ENCODE measurements around the gene CYP46A1.

Gene CYP46A1

DNA sequence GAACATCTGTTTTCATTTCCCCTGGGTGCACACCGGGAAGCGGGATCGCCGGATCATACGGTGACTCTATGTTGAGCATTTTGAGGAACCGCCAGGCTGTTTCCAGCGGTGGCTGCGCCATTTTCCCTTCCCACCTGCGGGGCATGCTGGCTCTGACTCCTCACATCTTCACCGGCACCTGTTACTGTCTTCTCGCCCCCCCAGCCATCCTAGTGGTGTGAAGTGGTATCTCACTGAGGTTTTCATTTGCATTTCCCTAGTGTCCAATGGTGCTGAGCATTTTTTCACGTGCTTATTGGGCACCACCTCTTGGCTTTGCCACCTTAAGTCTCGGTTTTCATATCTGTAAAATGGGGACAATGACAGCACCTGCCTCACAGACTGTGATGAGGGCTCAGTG lies 65.0 kb downstream of the CYP46A1 start:
- in situ Hi-C loops (cut with HindIII; ENCODE audit: low sequenced_read_pairs) = loop anchor here (10.0 kb wide), 1 partner anchor 46 kb away; the partner anchor contains the start of gene EML1
- no peak for DNase-seq (ENCODE audit: low read depth)
- TF ChIP-seq, protein P1, sequence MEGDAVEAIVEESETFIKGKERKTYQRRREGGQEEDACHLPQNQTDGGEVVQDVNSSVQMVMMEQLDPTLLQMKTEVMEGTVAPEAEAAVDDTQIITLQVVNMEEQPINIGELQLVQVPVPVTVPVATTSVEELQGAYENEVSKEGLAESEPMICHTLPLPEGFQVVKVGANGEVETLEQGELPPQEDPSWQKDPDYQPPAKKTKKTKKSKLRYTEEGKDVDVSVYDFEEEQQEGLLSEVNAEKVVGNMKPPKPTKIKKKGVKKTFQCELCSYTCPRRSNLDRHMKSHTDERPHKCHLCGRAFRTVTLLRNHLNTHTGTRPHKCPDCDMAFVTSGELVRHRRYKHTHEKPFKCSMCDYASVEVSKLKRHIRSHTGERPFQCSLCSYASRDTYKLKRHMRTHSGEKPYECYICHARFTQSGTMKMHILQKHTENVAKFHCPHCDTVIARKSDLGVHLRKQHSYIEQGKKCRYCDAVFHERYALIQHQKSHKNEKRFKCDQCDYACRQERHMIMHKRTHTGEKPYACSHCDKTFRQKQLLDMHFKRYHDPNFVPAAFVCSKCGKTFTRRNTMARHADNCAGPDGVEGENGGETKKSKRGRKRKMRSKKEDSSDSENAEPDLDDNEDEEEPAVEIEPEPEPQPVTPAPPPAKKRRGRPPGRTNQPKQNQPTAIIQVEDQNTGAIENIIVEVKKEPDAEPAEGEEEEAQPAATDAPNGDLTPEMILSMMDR (IDR thresholded peaks at IDR 0.05; ENCODE audit: low read depth, low read length, missing control alignments) = peak; percentile 36
- no peak overlapping the region for H3K4me3 ChIP-seq (ENCODE audit: low read depth, low read length)

DNA sequence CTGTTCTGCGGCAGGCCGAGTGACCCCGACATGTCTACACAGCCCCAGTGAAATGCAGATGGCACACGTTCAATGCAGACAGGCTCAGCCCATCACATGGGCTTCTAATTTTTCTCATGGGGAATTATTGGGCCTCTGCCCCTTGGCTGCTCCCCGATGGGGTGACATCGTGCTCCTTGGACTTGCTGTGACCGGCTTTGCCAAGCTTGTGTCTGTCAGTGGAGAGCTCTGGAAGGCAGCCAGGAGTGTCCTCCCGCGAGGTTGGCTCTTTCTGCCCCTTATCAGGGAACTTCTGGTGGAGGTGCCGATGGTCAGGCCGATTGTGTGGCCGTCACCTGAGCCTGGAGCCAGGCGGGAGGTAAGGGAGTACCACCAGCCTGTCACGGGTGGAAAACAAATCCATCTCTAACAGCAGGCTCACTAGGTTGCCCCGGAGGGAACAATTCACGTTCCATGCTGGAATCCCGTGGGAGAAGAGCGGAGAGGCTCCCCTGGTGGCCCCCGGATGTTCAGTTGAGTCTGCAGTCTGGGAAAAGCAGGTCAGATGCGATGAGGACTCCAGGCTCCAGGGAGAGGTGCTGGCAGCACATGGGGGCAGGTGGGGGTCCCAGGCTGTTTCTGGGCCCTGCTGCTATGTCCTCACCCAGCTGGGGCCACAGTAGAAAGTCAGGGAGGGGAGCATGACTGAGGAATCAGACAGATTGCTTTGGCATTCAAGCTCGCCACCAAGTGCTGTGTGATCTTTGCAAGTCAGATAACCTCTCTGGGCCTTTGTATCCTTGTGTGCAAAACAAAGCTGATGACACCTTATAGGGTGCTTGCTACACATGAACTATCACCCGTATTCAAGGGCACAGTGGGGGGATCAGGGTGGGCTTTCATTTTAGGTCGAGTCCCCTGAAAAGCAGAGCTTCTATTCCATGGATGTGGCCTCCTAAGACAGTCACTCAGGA lies 65.9 kb downstream of the CYP46A1 start:
- H3K4me3 ChIP-seq (ENCODE audit: low read depth, low read length) = no peak overlapping the region
- TF ChIP-seq, protein P1 (IDR thresholded peaks at IDR 0.05; ENCODE audit: low read depth, low read length, missing control alignments) = no peak
- no peak for DNase-seq (ENCODE audit: low read depth)
- in situ Hi-C loops (cut with HindIII; ENCODE audit: low sequenced_read_pairs) = loop anchor here (10.0 kb wide), 2 partner anchors 45 to 125 kb away; partner anchors contain the start of gene EML1

DNA sequence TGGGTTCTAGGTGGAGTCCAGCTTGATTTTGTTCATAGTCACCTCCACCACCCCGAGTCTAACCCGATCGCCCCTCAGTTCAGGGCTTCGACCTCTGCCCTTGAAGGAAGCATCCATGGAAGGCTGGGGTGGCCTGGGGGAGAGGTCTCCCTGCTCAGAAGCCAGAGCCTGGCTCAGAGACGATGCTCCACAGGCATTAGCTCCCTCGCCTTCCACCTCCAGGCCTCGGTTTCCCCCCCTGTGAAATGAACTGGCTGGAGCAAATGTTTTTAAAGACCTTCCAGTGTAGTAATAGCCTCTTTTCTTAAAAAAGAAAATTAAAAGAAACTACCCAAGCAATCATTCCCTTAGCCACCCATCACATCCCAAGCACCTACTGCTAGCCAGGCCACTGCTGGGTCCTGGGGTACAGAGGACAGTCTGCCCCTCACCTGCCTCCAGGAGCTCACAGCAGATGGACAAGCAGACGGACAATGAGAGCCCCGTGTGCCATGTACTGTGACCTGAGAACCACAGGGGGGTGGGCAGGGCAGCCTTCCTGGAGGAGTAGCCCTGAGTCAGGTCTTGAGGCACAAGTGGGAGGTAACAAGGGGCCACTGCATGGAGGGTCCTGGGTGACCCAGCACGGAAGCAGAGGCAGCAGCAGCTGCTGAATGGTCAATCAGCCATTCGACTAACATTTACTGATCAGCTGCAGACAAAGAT lies 66.8 kb downstream of the CYP46A1 start:
- TF ChIP-seq, protein P1 (IDR thresholded peaks at IDR 0.05; ENCODE audit: low read depth, low read length, missing control alignments) = no peak
- in situ Hi-C loops (cut with HindIII; ENCODE audit: low sequenced_read_pairs) = loop anchor here (10.0 kb wide), 1 partner anchor 124 kb away; no protein-coding TSS in a partner anchor
- DNase-seq (ENCODE audit: low read depth) = no peak

DNA sequence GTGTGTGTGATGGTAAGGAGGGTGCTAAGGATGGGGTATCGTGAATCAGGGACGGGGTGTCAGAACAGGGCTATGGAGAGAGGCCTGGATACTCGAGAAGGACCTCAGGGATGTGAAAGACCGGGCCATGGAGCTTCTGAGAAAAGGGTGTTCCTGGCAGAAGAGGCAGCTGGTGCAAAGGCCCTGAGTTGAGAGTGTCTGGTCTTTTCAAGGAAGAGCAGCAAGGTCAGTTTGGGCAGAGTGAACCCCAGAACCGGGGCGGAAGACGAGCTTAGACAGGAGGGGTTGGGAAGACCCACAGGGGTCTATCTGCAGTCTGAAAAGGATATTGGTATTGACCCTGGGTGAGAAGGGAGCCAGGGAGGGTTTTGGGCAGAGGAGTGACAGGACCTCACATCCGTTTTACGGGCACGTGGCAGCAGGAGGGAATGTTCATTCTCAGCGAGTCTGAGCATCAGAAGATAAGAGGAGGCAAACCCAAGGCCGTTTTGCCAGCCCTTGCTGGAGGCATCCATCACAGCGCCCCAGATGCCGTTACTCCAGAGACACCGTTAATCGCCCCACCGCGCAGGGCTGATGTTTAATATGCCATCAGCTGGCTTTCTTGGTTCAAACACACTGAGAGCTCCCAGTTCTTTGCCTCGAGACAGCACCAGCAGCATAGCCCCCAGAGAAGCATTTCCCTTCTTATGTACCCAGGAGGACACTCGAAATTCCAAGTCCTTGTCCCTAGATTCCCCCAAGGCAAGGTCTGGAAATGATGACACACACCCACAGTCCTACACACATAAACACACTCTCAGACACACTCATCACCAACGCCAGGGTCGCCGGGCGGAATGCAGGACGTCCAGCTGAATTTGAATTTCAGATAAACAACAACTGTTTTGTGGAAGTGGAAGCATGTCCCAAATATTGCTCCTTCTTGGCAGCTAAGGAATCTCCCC lies 67.7 kb downstream of the CYP46A1 start:
- H3K4me3 ChIP-seq (ENCODE audit: low read depth, low read length) = no peak overlapping the region
- no peak for DNase-seq (ENCODE audit: low read depth)
- in situ Hi-C loops (cut with HindIII; ENCODE audit: low sequenced_read_pairs) = loop anchor here (10.0 kb wide), 1 partner anchor 123 kb away; no protein-coding TSS in a partner anchor
- TF ChIP-seq, protein P1 (IDR thresholded peaks at IDR 0.05; ENCODE audit: low read depth, low read length, missing control alignments) = no peak

More for the DNA sequence above, 66.8 kb downstream of the CYP46A1 start:
- H3K4me3 ChIP-seq (ENCODE audit: low read depth, low read length) = no peak overlapping the region

DNA sequence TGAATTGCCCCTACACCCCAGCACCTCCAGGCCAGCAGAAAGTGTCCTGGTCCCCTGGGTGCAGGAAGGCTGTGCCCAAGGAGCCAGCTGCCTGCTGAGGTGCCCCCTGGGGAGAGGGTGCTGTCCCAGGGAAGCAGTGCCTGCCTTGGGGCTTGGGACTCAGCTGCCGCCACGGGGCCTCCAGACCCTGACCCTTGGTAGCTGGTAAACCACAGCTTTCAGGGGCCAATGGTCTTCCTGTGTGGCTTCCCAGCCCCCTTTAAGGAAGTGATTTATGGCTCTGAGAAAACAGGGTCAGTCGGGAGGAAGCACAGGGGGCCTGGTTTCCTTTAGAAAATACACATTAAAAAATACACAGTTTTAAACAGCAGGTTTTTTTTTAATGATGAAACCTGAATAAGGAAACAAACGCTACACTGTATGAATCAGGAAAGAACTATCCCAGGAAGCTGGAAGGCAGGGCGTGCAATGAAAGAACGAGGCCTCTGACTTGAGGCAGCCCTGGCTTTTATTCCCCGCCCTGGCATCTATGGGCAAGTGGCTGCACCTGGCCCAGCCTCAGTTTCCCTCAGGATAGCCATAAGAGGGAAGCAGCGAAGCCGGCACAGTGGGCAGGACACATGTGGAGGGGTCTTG lies 68.5 kb downstream of the CYP46A1 start:
- in situ Hi-C loops (cut with HindIII; ENCODE audit: low sequenced_read_pairs) = loop anchor here (10.0 kb wide), 1 partner anchor 122 kb away; no protein-coding TSS in a partner anchor
- no peak overlapping the region for H3K4me3 ChIP-seq (ENCODE audit: low read depth, low read length)
- peak; percentile 59 for DNase-seq (ENCODE audit: low read depth)
- TF ChIP-seq, protein P1 (IDR thresholded peaks at IDR 0.05; ENCODE audit: low read depth, low read length, missing control alignments) = no peak

All from astrocyte of the cerebellum (primary cell).